Keratinocyte (primary cell): ENCODE data around the gene MVB12A.

Experiments used
- EZH2 ChIP-seq: IDR thresholded peaks from one replicate; pipeline ENCODE4 v1.6.1; 2012; ENCODE audit warnings: inconsistent platforms, mild to moderate bottlenecking, low read length, moderate library complexity
- TF ChIP-seq, protein P1 (sequence below), 3 experiments: IDR thresholded peaks in 1 of 3; conservative IDR thresholded peaks in 1 of 3; optimal IDR thresholded peaks in 1 of 3; 2 replicates in 2 of 3; 3 replicates in 1 of 3; pipeline versions ENCODE3 to v1.5.1; 2011; ENCODE audit warnings: low read length in 3 of 3, mild to moderate bottlenecking in 3 of 3, moderate library complexity in 2 of 3, control low read depth in 1 of 3, inconsistent platforms in 1 of 3; ENCODE audit not compliant: insufficient read depth in 2 of 3; ENCODE audit errors: extremely low read depth in 1 of 3

- TF ChIP-seq, protein P1, sequence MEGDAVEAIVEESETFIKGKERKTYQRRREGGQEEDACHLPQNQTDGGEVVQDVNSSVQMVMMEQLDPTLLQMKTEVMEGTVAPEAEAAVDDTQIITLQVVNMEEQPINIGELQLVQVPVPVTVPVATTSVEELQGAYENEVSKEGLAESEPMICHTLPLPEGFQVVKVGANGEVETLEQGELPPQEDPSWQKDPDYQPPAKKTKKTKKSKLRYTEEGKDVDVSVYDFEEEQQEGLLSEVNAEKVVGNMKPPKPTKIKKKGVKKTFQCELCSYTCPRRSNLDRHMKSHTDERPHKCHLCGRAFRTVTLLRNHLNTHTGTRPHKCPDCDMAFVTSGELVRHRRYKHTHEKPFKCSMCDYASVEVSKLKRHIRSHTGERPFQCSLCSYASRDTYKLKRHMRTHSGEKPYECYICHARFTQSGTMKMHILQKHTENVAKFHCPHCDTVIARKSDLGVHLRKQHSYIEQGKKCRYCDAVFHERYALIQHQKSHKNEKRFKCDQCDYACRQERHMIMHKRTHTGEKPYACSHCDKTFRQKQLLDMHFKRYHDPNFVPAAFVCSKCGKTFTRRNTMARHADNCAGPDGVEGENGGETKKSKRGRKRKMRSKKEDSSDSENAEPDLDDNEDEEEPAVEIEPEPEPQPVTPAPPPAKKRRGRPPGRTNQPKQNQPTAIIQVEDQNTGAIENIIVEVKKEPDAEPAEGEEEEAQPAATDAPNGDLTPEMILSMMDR (optimal IDR thresholded peaks at IDR 0.05 in 1 of 3, IDR thresholded peaks at IDR 0.05 in 1 of 3, conservative IDR thresholded peaks at IDR 0.05 in 1 of 3; ENCODE audit: extremely low read depth in 1 of 3, insufficient read depth in 2 of 3, low read length in 3 of 3): no peak
- no peak for TF ChIP-seq EZH2
Measured at GRCh38 chr19:17411801-17412200, 8.0 kb upstream of the MVB12A start.
